ENCODE data around the gene SETD7.

DNA sequence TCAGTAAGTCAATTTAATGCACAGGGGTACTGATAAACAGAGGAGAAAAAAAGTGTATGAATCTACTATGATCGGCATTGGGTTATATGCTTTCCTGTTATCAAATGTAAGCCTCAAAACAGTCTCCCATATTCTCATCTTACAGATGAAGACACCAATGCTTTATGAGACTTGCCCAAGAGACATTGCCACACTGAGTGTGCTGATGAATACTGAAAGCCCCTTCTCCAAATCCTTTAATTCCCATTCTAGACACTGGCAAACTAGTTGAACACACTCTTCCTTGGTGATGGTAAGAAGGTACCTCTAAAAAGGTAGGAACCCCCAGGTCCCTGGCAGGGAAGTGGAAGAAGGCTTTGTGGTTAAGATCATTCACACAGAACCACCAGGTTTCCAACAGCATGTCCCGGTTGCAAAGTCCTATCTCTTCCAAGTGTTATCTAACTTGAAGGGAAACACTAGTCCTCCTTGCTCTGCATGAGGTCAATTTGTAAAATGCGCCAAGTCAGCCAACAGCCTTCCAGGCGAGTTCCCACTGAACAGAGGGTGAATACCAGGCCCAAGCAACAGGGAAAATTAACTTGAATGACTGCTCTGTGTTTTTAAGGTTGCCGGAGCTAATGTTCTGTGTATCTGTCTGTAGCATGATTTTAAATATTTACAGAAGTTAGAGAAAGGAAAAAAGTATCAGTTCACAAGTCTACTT, 5.1 kb downstream of the SETD7 start:
- TF ChIP-seq, protein P1, sequence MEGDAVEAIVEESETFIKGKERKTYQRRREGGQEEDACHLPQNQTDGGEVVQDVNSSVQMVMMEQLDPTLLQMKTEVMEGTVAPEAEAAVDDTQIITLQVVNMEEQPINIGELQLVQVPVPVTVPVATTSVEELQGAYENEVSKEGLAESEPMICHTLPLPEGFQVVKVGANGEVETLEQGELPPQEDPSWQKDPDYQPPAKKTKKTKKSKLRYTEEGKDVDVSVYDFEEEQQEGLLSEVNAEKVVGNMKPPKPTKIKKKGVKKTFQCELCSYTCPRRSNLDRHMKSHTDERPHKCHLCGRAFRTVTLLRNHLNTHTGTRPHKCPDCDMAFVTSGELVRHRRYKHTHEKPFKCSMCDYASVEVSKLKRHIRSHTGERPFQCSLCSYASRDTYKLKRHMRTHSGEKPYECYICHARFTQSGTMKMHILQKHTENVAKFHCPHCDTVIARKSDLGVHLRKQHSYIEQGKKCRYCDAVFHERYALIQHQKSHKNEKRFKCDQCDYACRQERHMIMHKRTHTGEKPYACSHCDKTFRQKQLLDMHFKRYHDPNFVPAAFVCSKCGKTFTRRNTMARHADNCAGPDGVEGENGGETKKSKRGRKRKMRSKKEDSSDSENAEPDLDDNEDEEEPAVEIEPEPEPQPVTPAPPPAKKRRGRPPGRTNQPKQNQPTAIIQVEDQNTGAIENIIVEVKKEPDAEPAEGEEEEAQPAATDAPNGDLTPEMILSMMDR (IDR thresholded peaks at IDR 0.05) = no peak
- TF ChIP-seq POLR2AphosphoS5 (IDR thresholded peaks at IDR 0.05) = no peak
- no peak for TF ChIP-seq POLR2A (IDR thresholded peaks at IDR 0.05)
- no peak for TF ChIP-seq EP300 (IDR thresholded peaks at IDR 0.05)
